HS-27A (cell line): Measurements from ENCODE around the gene CUL9.

ENCODE experiments used
- DNase-seq: peaks from one replicate; pipeline ENCODE4 v3.0.0-alpha.2; 2012; ENCODE audit warnings: low read depth, missing footprints

CUL9 gene

DNA sequence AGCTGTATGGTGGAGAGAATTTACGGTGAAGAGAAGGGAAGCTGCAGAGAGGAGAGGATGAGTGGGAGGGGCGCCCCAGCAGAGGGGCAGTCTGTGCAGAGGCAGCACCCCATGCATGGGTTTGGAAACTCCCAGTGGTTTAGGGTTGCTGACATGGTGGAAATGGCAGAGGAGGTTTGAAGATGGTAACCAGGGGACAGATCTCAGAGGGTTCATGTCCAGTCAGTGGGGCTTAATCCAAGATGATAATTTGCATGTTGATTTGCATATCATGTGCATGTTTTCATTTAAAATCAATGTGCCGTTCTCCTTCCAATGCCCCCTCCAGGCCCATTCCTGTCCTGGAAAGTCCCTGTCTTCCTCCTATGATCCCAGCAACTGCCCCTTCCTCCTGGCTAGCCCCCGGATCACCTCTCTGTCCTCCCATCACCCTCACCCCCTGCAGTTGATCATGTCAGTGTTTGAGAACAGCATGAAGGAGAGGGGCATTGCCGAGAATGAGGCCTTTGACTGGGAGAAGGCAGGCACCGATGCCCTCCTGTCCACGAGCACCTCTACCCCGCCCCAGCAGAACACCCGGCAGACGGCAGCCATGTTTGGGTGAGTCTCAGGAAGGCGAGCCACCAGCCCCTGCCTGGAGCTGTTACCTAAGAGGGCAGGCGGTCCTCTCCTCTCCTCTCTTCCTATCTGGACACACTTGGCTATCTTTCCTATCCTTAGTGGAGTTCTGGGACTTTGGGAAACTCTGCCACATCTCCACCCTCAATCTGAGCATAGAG lies 75.6 kb downstream of the CUL9 start:
- DNase-seq = no peak

DNA sequence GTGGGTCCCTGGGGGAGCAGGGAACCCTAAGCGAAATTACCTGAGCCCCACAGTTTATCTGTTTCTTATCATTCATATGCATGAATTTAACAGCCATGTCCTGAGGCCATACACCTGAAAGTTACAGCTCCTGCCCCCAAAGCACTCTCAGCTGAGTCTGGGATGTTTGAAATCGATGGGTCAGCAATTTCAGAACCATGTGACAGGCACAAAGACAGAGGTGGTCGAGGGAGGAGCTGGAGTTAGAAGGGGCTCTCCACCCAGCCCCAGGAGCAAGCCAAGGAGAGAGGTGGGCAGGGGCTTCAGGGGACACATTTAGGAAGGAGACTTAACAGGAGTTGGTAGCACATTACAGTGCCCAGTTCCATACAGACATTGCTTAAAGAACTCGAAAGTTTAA lies 76.2 kb downstream of the CUL9 start:
- no peak for DNase-seq

DNA sequence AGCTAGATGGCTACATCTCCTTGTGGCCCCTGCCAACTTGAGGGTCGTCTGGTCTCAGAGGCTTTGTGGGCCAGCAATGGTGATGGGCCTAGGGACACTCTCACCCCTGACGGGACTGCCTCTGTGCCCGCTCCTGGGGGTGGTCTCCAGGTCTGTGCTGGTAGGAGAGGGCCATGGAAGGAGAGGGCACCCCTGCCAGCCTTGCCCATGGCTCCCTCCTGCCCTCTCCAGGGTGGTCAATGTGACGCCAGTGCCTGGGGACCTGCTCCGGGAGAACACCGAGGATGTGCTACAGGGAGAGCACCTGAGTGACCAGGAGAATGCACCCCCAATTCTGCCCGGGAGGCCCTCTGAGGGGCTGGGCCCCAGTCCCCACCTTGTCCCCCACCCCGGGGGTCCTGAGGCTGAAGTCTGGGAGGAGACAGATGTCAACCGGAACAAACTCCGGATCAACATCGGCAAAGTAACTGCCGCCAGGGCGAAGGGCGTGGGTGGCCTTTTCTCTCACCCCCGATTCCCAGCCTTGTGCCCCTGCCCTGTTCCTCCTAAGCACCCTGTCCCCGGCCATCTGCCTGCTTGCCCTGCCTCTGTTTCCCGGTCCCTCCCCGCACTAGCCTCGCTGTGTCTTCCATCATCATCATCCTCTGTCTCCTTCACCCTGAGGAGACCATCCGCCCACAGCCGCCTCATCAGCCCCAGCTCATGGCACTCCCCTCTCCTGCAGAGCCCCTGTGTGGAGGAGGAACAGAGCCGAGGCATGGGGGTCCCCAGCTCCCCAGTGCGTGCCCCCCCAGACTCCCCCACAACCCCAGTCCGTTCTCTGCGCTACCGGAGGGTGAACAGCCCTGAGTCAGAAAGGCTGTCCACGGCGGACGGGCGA lies 77.1 kb downstream of the CUL9 start:
- DNase-seq = no peak

DNA sequence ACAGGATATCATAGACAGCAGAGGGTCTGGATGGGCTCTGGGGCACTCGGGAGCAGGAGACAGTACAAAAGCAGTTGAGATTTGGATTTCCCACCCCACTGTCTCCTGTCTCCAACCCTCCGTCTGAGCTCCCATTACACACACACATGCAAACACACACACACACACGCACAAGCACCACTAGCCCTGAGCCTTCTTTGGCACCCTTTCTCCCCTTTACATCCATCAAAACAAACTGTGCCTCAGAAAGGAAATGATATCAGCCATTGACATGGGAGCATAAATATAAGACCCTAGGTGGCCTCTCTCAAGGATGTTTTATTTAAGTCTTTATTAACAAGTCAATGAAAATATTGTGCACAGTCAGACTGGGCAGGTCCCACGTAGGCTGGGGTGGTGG lies 78.8 kb downstream of the CUL9 start:
- DNase-seq = no peak

DNA sequence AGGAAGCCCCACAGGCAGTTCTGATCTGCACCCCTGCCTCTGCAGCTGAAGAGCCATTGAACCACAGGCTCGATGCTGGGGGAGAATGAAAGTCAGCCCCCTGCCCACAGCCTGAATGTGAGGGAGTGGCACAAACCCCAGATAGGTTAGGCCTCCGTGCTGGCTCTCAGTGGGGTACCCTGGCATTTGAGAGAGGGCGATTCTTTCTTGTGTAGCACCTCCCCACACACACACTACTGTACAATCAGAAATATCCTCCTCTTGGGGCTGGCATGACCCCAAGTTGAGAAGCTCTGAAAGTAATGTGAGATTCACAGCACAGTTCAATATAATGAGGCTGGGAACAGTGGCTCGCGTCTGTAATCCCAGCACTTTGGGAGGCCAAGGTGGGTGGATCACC lies 79.2 kb downstream of the CUL9 start:
- DNase-seq = no peak

DNA sequence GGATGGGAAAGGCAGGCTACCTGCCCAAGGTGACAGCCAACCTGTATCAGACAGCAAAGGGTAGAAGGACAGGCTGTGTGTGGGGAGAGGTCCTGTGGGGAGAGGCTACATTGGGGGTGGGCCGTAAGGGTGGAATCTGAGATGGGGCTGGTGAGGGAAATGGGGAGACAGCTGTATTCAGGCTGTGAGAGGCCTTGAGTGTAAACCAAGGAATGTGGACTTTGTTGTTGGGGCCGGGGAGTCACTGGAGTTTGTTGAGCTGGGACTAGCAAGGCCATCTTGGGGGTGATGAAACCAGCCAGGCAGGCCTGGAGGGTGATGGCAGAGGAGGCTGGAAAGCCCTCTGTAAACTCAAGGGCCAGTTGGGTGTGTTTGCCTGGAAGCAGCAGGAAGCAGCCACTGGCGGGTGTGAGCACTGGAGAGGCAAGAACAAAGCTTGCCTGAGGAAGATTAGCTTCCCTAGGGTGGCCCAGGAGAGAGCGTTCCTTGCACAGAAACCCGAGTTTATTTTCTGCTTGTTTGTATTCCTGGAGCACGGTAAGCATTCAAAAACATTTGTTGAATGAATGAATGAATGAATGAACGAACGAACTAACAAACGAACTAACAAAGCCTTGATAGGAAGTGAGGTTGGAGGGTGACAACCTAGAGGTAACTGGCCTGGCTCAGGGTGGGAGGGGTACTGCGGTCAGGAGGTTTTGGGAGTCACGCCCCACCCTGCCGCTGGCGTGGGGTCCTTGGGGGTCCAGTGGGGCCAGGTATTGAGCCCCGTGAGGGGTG lies 80.2 kb downstream of the CUL9 start:
- DNase-seq = no peak

DNA sequence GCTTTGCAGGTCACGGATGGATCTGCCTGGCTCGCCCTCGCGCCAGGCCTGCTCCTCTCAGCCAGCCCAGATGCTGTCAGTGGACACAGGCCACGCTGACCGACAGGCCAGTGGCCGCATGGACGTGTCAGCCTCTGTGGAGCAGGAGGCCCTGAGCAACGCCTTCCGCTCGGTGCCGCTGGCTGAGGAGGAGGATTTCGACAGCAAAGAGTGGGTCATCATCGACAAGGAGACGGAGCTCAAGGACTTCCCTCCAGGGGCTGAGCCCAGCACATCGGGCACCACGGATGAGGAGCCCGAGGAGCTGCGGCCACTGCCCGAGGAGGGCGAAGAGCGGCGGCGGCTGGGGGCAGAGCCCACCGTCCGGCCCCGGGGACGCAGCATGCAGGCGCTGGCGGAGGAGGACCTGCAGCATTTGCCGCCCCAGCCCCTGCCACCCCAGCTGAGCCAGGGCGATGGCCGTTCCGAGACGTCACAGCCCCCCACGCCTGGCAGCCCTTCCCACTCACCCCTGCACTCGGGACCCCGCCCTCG lies 80.9 kb downstream of the CUL9 start:
- no peak for DNase-seq

DNA sequence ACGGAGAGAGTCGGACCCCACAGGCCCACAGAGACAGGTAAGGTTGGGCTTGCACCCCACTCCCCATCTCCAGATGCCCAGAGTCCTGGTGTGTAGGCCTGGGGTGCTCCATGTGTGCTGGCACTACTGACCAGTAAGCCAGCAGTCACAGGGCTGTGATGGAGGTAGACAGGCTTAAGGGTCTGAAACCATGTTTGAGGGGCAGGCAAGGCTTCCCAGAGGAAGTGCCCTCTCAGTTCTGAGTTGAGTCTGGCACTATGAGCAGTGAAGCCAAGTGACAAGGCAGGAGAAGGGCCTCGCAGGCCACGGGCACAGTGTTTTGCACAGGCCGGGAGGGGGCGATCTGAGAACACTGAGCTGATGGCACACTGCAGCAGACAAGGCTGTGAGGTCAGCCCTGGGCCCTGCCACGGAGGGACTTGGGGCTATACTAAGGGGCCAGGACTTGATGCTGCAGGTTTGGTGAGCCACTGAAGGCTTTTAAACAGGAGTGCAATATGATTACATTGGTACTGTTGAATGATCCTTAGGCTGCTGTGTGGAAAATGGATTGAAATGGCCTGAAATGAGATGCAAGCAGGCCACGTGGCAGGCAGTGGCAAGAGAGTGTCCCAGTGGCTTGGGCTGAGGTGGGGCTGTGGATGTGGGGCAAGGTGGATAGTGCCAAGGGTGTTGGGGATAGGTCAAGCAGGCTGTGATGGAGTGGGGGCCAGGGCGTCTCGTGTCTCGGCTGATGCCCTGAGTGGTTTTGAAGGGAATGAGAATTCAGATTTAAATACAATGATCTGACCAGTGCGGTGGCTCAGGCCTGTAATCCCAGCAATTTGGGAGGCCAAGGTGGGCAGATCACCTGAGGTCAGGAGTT lies 81.5 kb downstream of the CUL9 start:
- DNase-seq = peak; percentile 43

DNA sequence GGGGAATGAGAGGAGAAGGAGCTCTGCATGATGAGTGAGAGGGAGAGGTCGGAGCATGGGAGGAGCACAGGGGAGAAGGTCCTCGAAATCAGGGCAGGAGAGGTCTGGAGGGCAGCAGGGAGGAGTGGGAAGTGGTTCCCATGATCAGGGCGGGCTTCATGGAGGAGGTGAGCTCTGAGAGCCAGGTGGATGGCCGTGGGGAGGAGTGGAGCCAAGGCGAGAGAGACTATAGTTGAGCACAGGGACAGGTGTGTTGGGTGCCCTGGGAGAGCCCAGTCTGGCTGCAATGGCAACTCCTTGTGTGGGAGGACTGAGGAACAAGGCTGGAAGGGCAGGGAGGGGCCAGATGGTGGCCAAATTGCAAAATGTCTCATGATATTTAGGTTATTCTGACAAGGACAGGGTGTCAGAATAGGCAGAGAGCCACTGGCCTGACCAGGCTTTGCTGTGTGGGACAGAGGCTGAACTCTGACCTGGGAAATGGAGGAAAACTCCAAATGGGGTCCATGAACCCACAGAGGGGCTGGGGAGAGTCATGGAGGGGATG lies 82.7 kb downstream of the CUL9 start:
- no peak for DNase-seq

DNA sequence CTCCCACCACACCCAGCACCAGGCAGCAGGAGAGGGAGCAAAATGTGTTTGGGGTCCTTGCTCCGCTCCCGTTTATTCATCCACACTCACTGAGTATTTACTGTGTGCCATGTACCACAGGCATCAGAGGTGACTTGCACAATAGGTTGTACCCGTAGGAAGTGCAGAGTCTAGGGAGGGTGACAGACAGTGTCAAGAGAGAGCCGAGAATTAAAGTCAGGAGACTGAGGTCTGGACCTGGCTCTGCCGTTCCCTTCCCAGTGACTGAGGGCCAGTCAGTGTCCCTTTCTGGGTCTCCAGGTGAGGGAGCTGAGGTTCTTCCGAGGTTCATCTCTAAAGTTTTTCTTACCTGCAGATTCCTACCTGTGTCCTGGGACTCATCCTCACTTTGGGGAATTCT lies 83.6 kb downstream of the CUL9 start:
- DNase-seq = no peak

DNA sequence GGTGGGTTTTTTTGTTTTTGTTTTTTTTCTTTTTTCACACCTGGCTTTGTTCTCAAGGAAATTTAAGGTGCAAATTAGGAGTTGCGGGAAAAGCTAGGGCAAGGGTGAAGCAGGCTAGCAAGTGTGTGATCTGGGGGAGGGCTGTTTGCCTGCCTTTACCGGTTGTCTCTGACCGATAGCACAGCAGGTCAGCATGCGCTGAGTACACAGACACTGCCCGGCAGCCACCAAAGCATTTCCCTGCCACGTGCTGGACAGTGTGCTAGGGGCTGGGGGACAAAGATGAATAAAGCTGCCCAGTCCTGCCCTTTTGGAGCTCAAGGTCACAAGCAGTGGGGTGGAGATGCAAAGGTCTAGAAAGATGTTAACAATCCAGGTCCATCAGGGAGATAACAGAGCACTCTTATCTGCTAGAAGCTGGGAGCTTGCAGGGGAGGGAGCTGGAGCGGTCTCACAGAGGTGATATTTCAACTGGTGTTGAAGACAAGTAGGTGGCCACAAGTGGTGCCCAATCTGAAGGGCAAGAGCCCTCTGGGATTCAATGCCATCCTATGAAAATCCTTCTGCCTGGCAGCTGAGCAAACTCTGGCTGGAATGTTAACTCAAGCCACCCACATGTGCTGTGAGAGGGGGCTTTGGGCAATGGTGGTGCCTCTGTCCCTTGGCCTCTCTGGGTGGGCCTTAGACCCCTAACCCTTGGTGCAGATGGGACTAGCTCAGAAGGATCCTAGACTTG lies 85.8 kb downstream of the CUL9 start:
- no peak for DNase-seq

DNA sequence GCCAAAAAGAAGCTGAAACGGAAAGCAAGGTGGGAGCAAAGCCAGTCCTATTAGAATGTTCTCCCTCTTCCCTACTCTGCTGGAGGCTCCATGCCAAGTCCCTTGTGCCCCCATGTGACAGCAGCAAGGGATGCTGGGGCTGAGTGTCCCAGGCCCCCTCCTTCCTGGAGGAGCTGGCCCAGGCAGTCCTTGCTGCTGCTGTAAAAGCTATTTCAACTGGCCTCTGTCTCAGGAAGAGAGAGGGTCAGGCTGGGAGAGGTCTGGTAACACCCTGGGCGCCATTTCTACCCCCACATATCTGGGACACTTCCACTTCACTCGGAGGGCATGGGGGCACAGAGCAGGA lies 86.3 kb downstream of the CUL9 start:
- DNase-seq = no peak

DNA sequence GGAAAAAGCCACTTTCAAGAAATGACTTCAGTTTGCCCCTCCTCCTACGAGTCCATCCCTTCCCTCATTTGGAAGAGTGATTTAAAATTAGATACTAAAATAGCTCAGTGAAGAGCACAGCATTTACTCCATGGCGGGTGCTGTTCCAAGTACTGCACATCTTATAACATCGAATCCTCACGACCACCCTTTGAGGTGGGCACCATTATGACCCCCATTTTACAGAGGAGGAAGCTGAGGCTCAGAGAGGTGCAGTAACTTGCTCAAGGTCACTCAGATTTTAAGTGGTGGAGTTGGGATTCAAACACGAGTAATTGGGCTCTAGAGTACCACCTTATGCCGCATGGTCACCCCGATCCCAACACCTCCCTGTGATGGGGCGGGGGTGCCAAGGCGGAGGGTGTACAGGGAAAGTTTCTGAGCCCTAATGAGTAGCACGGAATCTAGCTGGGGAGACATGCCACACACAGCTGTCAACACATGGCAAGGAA lies 86.8 kb downstream of the CUL9 start:
- no peak for DNase-seq

DNA sequence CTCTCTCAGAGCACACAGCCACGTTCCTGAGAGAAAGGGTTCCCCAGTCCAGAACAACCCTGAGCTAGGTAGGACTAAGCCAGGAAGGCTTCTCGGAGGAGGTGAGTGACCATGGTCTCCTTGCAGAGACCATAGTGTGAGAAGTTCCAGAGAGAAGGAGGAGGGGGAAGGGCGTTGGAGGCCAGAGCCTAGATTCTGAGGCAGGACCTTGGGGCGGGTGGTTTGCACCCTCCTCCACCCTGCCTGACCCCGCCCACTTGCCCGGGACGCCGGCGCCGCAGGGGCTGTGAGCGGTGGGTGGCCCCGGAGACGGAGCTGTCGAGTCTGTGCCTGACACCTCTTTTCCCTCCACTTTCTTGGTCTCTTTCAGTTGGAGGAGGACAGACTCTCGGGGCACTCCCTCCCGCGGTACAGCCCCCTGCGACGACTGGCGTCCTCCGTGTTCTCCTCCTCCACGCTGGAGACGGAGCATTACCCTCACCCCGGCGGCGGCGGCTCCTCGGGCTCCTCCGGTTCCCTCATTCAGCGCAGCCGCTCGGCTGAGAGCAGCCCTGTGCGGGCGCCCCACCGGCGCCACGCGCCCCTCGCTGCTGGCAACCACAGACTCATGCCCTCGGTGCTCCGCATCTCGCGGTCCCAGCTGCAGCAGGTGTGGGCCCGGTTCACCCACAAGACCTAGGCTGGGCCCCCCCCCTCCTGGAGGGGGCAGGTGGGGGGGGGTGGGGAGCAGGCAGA lies 87.4 kb downstream of the CUL9 start:
- no peak for DNase-seq

DNA sequence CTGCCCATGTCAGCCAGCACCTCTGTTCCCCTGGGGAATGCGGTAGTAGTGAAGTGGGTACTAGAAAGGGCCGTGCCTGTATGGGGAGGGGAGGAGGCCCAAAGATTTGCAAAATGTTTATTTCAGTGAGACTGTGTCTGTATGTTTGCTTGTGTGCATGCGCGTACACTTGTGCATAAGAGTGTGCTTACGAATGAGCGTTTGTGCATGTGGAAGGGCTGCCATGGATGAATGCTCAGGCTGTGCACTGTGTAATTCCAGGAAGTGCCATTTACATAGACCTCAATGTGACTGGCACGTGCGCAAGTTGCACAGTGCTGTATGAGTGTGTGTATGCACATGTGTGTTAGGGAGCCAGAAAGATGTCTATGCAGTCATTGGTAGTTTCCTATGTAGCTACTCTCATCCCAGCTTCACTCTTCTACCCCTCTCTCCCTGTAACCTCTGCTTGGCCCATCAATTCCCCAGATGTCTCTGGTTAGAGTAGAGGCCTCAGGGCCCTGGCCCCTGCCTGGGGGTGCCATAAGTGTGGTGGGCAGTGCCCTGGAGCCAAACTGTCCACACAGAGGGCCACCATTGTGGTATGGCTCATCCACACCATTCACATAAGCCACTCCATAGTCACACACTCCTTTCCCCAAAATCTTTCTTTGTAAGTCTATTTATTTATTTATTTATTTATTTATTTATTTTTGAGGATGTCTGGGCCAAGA lies 89.3 kb downstream of the CUL9 start:
- no peak for DNase-seq

DNA sequence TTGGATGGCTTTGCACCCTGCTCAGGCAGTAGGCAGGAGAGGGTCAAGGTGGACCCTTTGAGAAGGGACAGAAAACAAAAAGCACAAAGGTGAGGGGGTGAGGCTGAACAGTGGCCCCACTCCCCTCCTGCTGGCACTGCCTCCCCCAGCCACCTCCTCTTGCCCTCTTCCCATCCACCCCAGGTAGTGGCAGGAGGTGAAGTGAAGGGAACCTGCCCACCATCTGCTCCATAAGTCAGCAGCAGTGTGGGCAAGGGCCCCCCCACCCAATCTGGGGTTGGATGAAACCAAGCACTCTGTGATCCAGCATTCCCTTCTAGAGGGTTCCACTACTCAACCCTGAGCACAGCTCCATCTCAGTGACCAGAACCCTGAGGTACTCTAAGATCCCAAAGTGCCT lies 89.9 kb downstream of the CUL9 start:
- no peak for DNase-seq

DNA sequence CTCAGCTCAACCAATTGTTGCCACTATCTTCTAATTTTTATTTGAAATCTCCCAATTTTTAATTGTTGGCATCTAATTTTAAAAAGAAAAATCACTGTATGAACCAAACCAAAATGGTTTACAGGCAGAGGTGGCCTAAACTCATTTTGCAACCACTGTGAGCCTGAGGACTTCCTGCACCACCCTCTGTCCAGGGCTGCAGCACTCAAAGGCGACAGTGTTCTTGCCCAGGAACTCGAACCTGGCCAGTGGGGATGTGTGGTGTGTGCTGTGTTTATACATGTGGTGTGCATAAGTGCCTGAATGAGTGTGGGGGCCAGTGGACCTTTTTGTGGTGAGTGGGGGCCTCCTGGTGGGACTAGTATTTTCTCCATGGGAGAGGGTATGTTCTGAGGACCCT lies 91.7 kb downstream of the CUL9 start:
- DNase-seq = no peak
